Astrocyte (in vitro differentiated cells and primary cell): ENCODE measurements around the gene PP2D1. TPM values are rescaled to one million over a fixed set of nuclear protein-coding genes. Genes with fewer than 3 reads are reported as not detected.
A peak's percentile ranks its signal among the peaks of the same experiment; 100 is the strongest.

Source experiments
- DNase-seq: peaks from one replicate; pipeline ENCODE4 v3.0.0-alpha.2; 2010; ENCODE audit warnings: low read depth
- FAIRE-seq: peaks from 2 replicates; lab custom pipeline; 2011; peaks lifted over from hg19 to GRCh38; lab: Jason Lieb, UNC
- H2AFZ ChIP-seq: 2 replicates; pipeline ENCODE4 v1.6.0; 2012; ENCODE audit warnings: low read depth, low read length, inconsistent platforms
- H3K27ac ChIP-seq: 2 replicates; pipeline ENCODE4 v1.5.1; 2011; ENCODE audit warnings: low read depth, low read length, inconsistent platforms
- H3K27me3 ChIP-seq: 2 replicates; pipeline ENCODE4 v1.6.0; 2011; ENCODE audit warnings: low read length, inconsistent platforms; ENCODE audit not compliant: insufficient read depth
- H3K36me3 ChIP-seq: 2 replicates; pipeline ENCODE4 v1.5.1; 2011; ENCODE audit warnings: low read length, inconsistent platforms; ENCODE audit not compliant: insufficient read depth
- H3K4me1 ChIP-seq: 2 replicates; pipeline ENCODE4 v1.5.1; 2011; ENCODE audit warnings: low read length, inconsistent platforms; ENCODE audit not compliant: insufficient read depth
- H3K4me2 ChIP-seq: 2 replicates; pipeline ENCODE4 v1.6.0; 2012; ENCODE audit warnings: low read length, inconsistent platforms
- H3K4me3 ChIP-seq: 2 replicates; pipeline ENCODE4 v1.5.1; 2011; ENCODE audit warnings: low read depth, mild to moderate bottlenecking, low read length, inconsistent platforms; ENCODE audit not compliant: insufficient read depth
- H3K79me2 ChIP-seq: 2 replicates; pipeline ENCODE4 v1.6.0; 2012; ENCODE audit warnings: mild to moderate bottlenecking, low read length, inconsistent platforms; ENCODE audit not compliant: insufficient read depth
- H3K9ac ChIP-seq: 2 replicates; pipeline ENCODE4 v1.6.0; 2012; ENCODE audit warnings: mild to moderate bottlenecking, low read length, inconsistent platforms
- H3K9me3 ChIP-seq: 2 replicates; pipeline ENCODE4 v1.5.1; 2012; ENCODE audit warnings: low read depth, mild to moderate bottlenecking, low read length, inconsistent platforms; ENCODE audit not compliant: insufficient read depth
- H4K20me1 ChIP-seq: 2 replicates; pipeline ENCODE4 v1.6.0; 2012; ENCODE audit warnings: low read length, inconsistent platforms; ENCODE audit not compliant: insufficient read depth
- H3K27ac Mint-ChIP-seq: one replicate; pipeline ENCODE4 v1.8.0; 2021; ENCODE audit warnings: mild to moderate bottlenecking, mixed read lengths; ENCODE audit not compliant: unreplicated experiment
- H3K27me3 Mint-ChIP-seq: one replicate; pipeline ENCODE4 v1.8.0; 2021; ENCODE audit warnings: low read depth, mixed read lengths; ENCODE audit not compliant: unreplicated experiment
- H3K36me3 Mint-ChIP-seq: one replicate; pipeline ENCODE4 v1.8.0; 2021; ENCODE audit warnings: low read depth, mixed read lengths; ENCODE audit not compliant: unreplicated experiment
- H3K4me1 Mint-ChIP-seq: one replicate; pipeline ENCODE4 v1.8.0; 2021; ENCODE audit warnings: low read depth, mixed read lengths; ENCODE audit not compliant: unreplicated experiment
- H3K4me3 Mint-ChIP-seq: one replicate; pipeline ENCODE4 v1.8.0; 2021; ENCODE audit warnings: mild to moderate bottlenecking, moderate library complexity, mixed read lengths; ENCODE audit not compliant: unreplicated experiment
- H3K9me3 Mint-ChIP-seq: one replicate; pipeline ENCODE4 v1.8.0; 2021; ENCODE audit warnings: mild to moderate bottlenecking, mixed read lengths; ENCODE audit not compliant: unreplicated experiment
- CTCF ChIP-seq: IDR thresholded peaks from 2 replicates; pipeline ENCODE4 v1.5.1; 2011; ENCODE audit warnings: low read depth, mild to moderate bottlenecking, inconsistent platforms, low read length, moderate library complexity; ENCODE audit not compliant: insufficient read depth
- EZH2 ChIP-seq: IDR thresholded peaks from 2 replicates; pipeline ENCODE4 v1.6.1; 2012; ENCODE audit warnings: mild to moderate bottlenecking, low read length, inconsistent platforms; ENCODE audit not compliant: insufficient read depth
- total RNA-seq: library from RNA; stranded (reverse); gene quantifications from 2 replicates; pipeline ENCODE4 v1.2.1, GENCODE V29; 2021

Gene PP2D1
- total RNA-seq, 1 donor from 2014 or later, result not detected

GRCh38 chr3:19946832-19947548 lies 65.1 kb downstream of the PP2D1 start, which contains the start of gene RAB5A:
Gene RAB5A, plus strand, starts transcription at chr3:19947097. Its CDS starts 3,802 bp downstream, at chr3:19950899.
- H3K27ac Mint-ChIP-seq, result peak within 1 kb of the TSS; percentile 100
- Histone ChIP-seq H2AFZ (peak within 1 kb of the TSS; percentile 85), H3K9me3 (no peaks in the 10 kb centered on the region), H3K27me3 (no peaks in the 10 kb centered on the region), H3K9ac (peak within 1 kb of the TSS; percentile 99), H3K27ac (peak within 1 kb of the TSS; percentile 96), H3K79me2 (peaks cover 48% of the 10 kb centered on the region), H3K4me2 (peak within 1 kb of the TSS; percentile 89), H4K20me1 (peaks cover 40% of the 10 kb centered on the region), H3K36me3 (no peaks in the 10 kb centered on the region), H3K4me3 (peak within 1 kb of the TSS; percentile 96), H3K4me1 (peaks cover 13% of the 10 kb centered on the region)
- TF ChIP-seq EZH2, result no peak
- TF ChIP-seq CTCF, result no peak
- peak within 1 kb of the TSS; percentile 99 for H3K4me3 Mint-ChIP-seq
- FAIRE-seq (peak; percentile 52), DNase-seq (peak; percentile 97)
- H3K36me3 Mint-ChIP-seq, result peaks cover 3% of the 10 kb centered on the region
- H3K4me1 Mint-ChIP-seq, result peaks cover 6% of the 10 kb centered on the region
- H3K9me3 Mint-ChIP-seq, result peaks cover 3% of the 10 kb centered on the region
- no peaks in the 10 kb centered on the region for H3K27me3 Mint-ChIP-seq

- peak overlapping the region; percentile 89 for H3K4me2 ChIP-seq
- peak overlapping the region; percentile 100 for H3K27ac Mint-ChIP-seq
- FAIRE-seq, result no peak
These were observed 65.9 kb downstream of the PP2D1 start for GRCh38 chr3:19945969-19946831.

More at GRCh38 chr3:19945969-19946831, 65.9 kb downstream of the PP2D1 start:
- H3K4me3 ChIP-seq, result peak overlapping the region; percentile 96
- Mint-ChIP-seq H3K4me3 (peak overlapping the region; percentile 99), H3K36me3 (no peaks in the 10 kb centered on the region), H3K4me1 (peaks cover 4% of the 10 kb centered on the region), H3K9me3 (peaks cover 3% of the 10 kb centered on the region), H3K27me3 (no peaks in the 10 kb centered on the region)
- H3K27me3 ChIP-seq, result no peaks in the 10 kb centered on the region
- peak overlapping the region; percentile 85 for H2AFZ ChIP-seq
- no peaks in the 10 kb centered on the region for H3K36me3 ChIP-seq
- H3K9ac ChIP-seq, result peak overlapping the region; percentile 99
- no peaks in the 10 kb centered on the region for H3K9me3 ChIP-seq
- TF ChIP-seq CTCF (no peak), EZH2 (no peak)
- H4K20me1 ChIP-seq, result peaks cover 33% of the 10 kb centered on the region
- H3K27ac ChIP-seq, result peak overlapping the region; percentile 82
- peaks cover 40% of the 10 kb centered on the region for H3K79me2 ChIP-seq
- H3K4me1 ChIP-seq, result peaks cover 13% of the 10 kb centered on the region
- DNase-seq, result peak; percentile 8
